Thyroid gland (tissue), 4 donors: ENCODE measurements around the gene CFP. TPM values are rescaled to one million over a fixed set of nuclear protein-coding genes. Genes with fewer than 3 reads are reported as not detected.

ENCODE experiments used
- DNase-seq, 2 donors: peaks; one replicate each; pipeline ENCODE4 v3.0.0-alpha.2; 2019
- H3K27ac ChIP-seq, 3 donors: fragments of 200-600 bp; sonication (generic); 1 replicate in 2 of 3; 2 replicates in 1 of 3; pipeline ENCODE4 v1.5.1; 2016 to 2019; ENCODE audit warnings: mild to moderate bottlenecking in 1 of 3, moderate library complexity in 1 of 3
- H3K27me3 ChIP-seq: fragments of 200-600 bp; sonication (generic); one replicate; pipeline ENCODE4 v1.5.1; 2019
- H3K36me3 ChIP-seq, 2 donors: fragments of 200-600 bp; sonication (generic); one replicate each; pipeline ENCODE4 v1.5.1; 2016 to 2019
- H3K4me1 ChIP-seq, 2 donors: fragments of 200-600 bp; sonication (generic); one replicate each; pipeline ENCODE4 v1.5.1; 2017 to 2019
- H3K4me3 ChIP-seq, 3 donors: fragments of 200-600 bp; sonication (generic); replicated peaks in 1 of 3; 1 replicate in 2 of 3; 2 replicates in 1 of 3; pipeline ENCODE4 v1.5.1; 2016; ENCODE audit warnings: mild to moderate bottlenecking in 1 of 3
- H3K9me3 ChIP-seq: fragments of 200-600 bp; sonication (generic); one replicate; pipeline ENCODE4 v1.5.1; 2017
- CTCF ChIP-seq, 6 experiments: fragments of 200-600 bp in 3 of 6; fragments of 450-650 bp in 3 of 6; sonication (generic) in 3 of 6; IDR thresholded peaks; one replicate each; pipeline ENCODE4 v1.5.1; 2016 to 2019; ENCODE audit warnings: antibody characterized with exemption in 6 of 6, mild to moderate bottlenecking in 2 of 6, inconsistent platforms in 1 of 6, moderate library complexity in 1 of 6
- POLR2A ChIP-seq, 2 donors: fragments of 450-650 bp; IDR thresholded peaks; one replicate each; pipeline ENCODE4 v1.6.1; 2017; ENCODE audit warnings: antibody characterized with exemption in 2 of 2, mild to moderate bottlenecking in 2 of 2, moderate library complexity in 1 of 2
- WGBS, 2 donors: methylation state at CpG; one replicate each; pipeline ENCODE4 v1.1.5; 2017; 5-methylcytosine and 5-hydroxymethylcytosine counted together
- intact Hi-C: fragments of 100-400 bp; cut with DNase I; formaldehyde crosslinking; loops from one replicate; pipeline ENCODE4 v1.15.1; 2023
- total RNA-seq, 4 donors: library from RNA; depleted of rRNA; stranded (reverse); fragments of >200 nt; gene quantifications; one replicate each; pipeline ENCODE4 v1.2.3, GENCODE V29; 2016

Gene CFP
- total RNA-seq, 4 donors from 2014 or later, result 1.3 to 2.3 (median 1.6) TPM

DNA sequence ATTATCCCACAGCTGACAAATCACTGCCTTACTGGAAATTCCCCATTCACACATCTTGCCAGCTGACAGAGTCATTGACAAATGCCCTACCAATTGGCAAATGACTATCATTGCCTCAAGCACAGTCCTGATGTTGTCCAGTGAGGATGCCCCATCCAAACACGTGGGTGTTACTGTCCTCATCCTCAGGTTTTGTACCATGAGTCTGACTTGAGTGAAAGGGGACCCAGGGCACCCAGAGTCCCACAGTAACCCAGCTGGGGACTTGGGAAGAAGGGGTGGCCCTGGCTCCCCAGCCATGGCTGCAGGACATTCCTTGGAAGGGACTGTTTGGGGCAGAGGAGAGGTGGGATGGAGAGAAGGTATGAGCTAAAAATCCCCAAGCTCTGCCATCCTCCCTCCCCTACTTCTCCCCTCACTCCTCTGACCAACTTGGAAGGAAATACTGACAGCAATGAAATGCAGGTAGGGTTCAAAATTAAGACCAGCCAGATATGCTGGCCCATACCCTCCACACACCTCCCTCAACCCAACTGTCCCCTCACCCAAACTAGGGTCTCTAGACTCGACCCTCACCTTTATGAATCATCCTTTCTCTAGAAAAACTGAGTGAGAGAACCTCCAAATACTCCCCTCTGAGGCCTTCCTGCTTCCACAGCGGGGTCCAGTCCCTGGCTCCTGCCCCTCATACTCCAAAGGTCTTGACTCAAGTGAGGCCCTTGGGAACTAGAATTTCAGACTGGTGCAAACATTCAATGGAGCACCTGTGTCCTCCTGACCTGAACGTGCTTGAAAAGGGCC is 42.4 kb downstream of the CFP start:
- intact Hi-C loops, result no loop called here
- Histone ChIP-seq H3K9me3 (no peaks in the 10 kb centered on the region), H3K4me3 (no peak overlapping the region), H3K27ac (no peak overlapping the region), H3K36me3 (no peaks in the 10 kb centered on the region), H3K4me1 (no peaks in the 10 kb centered on the region), H3K27me3 (no peaks in the 10 kb centered on the region)
- WGBS, 2 donors, result 57 to 59% methylated on average over 4 of the region's 4 CpGs
- TF ChIP-seq POLR2A (IDR thresholded peaks at IDR 0.05), result no peak
- no peak for TF ChIP-seq CTCF (IDR thresholded peaks at IDR 0.05)
- no peak for DNase-seq

DNA sequence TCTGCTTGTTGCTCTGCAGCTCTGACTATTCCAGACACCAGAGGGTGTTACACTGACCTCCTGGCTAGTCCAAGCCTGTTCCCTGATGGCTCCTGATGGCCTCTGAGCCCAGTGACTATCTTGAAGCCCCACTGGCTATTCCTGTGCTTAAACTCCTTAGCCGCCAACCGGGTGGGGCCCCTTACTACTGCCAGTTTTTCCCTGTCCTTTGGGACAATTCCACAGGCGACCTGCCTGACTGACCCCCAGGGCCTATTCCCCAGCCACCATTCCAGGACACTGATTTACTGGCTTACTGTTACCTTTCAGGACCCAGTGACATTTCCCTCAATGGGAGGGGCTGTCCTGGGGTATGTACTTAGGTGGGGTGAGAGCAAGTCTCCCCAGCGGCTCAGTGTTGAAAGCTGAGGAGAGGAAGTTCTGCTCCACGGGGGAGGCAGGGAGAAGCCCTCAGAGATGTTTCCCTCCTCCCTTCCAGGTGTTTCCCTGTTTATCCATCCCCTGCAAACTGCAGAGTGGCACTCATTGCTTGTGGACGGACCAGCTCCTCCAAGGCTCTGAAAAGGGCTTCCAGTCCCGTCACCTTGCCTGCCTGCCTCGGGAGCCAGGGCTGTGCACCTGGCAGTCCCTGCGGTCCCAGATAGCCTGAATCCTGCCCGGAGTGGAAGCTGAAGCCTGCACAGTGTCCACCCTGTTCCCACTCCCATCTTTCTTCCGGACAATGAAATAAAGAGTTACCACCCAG is 43.5 kb downstream of the CFP start:
- H3K9me3 ChIP-seq, result no peaks in the 10 kb centered on the region
- WGBS, 2 donors, result 78 to 79% methylated on average over 3 to 9 of the region's 11 CpGs
- no peak for DNase-seq
- TF ChIP-seq POLR2A (IDR thresholded peaks at IDR 0.05) (no peak), CTCF (IDR thresholded peaks at IDR 0.05) (no peak)
- H3K27ac ChIP-seq, result no peak overlapping the region
- no peak overlapping the region for H3K4me3 ChIP-seq
- no peaks in the 10 kb centered on the region for H3K36me3 ChIP-seq
- no peaks in the 10 kb centered on the region for H3K4me1 ChIP-seq
- no peaks in the 10 kb centered on the region for H3K27me3 ChIP-seq
- intact Hi-C loops, result no loop called here

GRCh38 chrX:47585273-47585672 is 44.5 kb downstream of the CFP start:
- H3K36me3 ChIP-seq, result no peaks in the 10 kb centered on the region
- intact Hi-C loops, result no loop called here
- no peak overlapping the region for H3K4me3 ChIP-seq
- DNase-seq, result no peak
- H3K9me3 ChIP-seq, result no peaks in the 10 kb centered on the region
- no peak overlapping the region for H3K27ac ChIP-seq
- H3K4me1 ChIP-seq, result no peaks in the 10 kb centered on the region
- 50% methylated on average over 2 of the region's 16 CpGs; no CpG with 5 or more reads in 1 of the 2 donors for WGBS, 2 donors
- TF ChIP-seq POLR2A (IDR thresholded peaks at IDR 0.05), result no peak
- no peak for TF ChIP-seq CTCF (IDR thresholded peaks at IDR 0.05)
- H3K27me3 ChIP-seq, result no peaks in the 10 kb centered on the region

- no peak for DNase-seq
- Histone ChIP-seq H3K36me3 (no peaks in the 10 kb centered on the region), H3K4me3 (no peak overlapping the region), H3K4me1 (no peaks in the 10 kb centered on the region), H3K27ac (no peak overlapping the region), H3K27me3 (no peaks in the 10 kb centered on the region), H3K9me3 (no peaks in the 10 kb centered on the region)
- 81 to 87% methylated on average over 6 of the region's 6 CpGs for WGBS, 2 donors
- intact Hi-C loops, result no loop called here
- no peak for TF ChIP-seq POLR2A (IDR thresholded peaks at IDR 0.05)
These were observed 45.0 kb downstream of the CFP start for GRCh38 chrX:47584714-47585113.

- Histone ChIP-seq H3K9me3 (no peaks in the 10 kb centered on the region), H3K4me1 (no peaks in the 10 kb centered on the region), H3K27ac (peak overlapping the region in 2 of 3 donors; percentile 24 to 33), H3K4me3 (no peak overlapping the region), H3K27me3 (no peaks in the 10 kb centered on the region), H3K36me3 (no peaks in the 10 kb centered on the region)
- TF ChIP-seq POLR2A (IDR thresholded peaks at IDR 0.05) (no peak), CTCF (IDR thresholded peaks at IDR 0.05) (no peak)
- 62 to 75% methylated on average over 8 of the region's 8 CpGs for WGBS, 2 donors
- intact Hi-C loops, result no loop called here
- DNase-seq, result no peak
These were observed 46.4 kb downstream of the CFP start for GRCh38 chrX:47583240-47583861.
